Measurements from ENCODE around the gene LAMA1. TPM values are rescaled to one million over a fixed set of nuclear protein-coding genes. Genes with fewer than 3 reads are reported as not detected.
A peak's percentile ranks its signal among the peaks of the same experiment; 100 is the strongest.

LAMA1 gene
- polyA plus RNA-seq, 1 experiment: 26.0 TPM

DNA sequence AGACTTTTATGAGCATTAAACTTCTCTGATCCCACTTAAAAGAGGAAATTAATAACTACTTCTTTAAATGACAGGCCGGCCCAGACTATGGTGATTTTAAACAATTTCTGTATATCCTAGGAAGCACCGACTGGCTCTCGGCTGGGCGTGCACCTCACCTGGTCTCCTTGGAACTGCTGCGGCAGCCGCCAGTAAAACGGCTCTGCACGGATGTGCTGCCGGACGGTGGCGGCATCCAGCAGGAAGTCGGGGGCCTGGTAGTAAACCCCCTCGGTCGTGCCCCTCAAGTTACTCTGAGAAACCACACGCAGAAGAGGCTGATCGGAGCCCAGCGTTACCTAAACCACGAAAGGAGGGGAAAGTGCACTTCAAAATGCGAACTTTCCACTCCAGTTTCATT, 106.5 kb downstream of the LAMA1 start:
- CTCF ChIA-PET: interaction anchor here (0.7 to 1.4 kb wide), 2 partner anchors 27 to 166 kb away, joined by 4 to 6 read pairs; no protein-coding TSS in a partner anchor
- TF ChIP-seq, protein P1, sequence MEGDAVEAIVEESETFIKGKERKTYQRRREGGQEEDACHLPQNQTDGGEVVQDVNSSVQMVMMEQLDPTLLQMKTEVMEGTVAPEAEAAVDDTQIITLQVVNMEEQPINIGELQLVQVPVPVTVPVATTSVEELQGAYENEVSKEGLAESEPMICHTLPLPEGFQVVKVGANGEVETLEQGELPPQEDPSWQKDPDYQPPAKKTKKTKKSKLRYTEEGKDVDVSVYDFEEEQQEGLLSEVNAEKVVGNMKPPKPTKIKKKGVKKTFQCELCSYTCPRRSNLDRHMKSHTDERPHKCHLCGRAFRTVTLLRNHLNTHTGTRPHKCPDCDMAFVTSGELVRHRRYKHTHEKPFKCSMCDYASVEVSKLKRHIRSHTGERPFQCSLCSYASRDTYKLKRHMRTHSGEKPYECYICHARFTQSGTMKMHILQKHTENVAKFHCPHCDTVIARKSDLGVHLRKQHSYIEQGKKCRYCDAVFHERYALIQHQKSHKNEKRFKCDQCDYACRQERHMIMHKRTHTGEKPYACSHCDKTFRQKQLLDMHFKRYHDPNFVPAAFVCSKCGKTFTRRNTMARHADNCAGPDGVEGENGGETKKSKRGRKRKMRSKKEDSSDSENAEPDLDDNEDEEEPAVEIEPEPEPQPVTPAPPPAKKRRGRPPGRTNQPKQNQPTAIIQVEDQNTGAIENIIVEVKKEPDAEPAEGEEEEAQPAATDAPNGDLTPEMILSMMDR (IDR thresholded peaks at IDR 0.05; ENCODE audit: low read depth, low read length): no peak
- no peak overlapping the region for H3K27ac ChIP-seq (ENCODE audit: low read depth, low read length)
- no peaks in the 10 kb centered on the region for H3K27me3 ChIP-seq (ENCODE audit: control insufficient read depth, insufficient read depth, low read length)
- POLR2A ChIA-PET: no interaction called here
- no peak overlapping the region for H3K4me3 ChIP-seq (ENCODE audit: low read depth, low read length)
- no peak for DNase-seq (ENCODE audit: low read depth, low spot score)
- no peaks in the 10 kb centered on the region; the same call in 1 of the 2 replicates for H3K9me3 ChIP-seq (ENCODE audit: control insufficient read depth, insufficient read depth, low read length)

DNA sequence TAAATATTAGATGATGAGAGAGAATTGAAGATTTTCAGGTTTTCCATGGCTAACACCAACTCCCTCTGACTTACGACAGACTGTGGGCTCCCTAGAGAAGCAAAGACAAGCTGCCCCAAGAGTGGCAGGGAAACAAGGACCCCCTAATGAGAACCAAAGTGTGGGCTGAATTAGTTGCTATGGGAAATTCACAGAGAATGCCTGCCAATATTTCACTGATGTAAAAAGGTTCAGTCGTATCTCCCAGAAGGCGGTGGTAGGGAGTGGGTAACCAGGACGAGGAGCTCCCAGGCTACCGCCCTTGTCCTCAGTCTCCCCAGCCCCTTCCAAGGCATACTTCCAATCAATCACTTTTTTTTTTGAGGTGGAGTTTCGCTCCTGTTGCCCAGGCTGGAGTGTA, 113.6 kb downstream of the LAMA1 start:
- H3K9me3 ChIP-seq (ENCODE audit: control insufficient read depth, insufficient read depth, low read length): no peaks in the 10 kb centered on the region
- POLR2A ChIA-PET: no interaction called here
- no peaks in the 10 kb centered on the region for H3K27me3 ChIP-seq (ENCODE audit: control insufficient read depth, insufficient read depth, low read length)
- TF ChIP-seq, protein P1 (IDR thresholded peaks at IDR 0.05; ENCODE audit: low read depth, low read length): no peak
- no peak overlapping the region for H3K4me3 ChIP-seq (ENCODE audit: low read depth, low read length)
- no peak overlapping the region for H3K27ac ChIP-seq (ENCODE audit: low read depth, low read length)
- no peak for DNase-seq (ENCODE audit: low read depth, low spot score)
- CTCF ChIA-PET: no interaction called here

DNA sequence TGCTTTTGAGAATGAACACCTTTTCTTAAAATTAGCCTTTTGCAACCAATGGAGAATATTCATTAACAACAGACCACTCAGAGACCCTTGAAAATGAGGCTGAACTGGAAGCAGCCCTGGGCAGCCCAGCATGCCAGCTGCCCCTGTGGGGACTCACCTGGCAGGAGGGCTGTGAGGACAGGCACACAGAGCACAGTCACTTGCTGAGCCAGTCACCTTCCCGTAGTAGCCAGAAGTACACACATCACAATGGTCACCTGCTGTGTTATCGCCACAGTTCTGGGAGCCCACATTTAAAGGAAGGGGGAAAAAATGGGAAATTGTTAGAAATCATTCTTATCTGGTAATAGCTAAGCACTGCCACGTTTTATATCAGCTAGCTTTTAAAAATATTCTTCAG, 115.5 kb downstream of the LAMA1 start:
- Histone ChIP-seq H3K27me3 (ENCODE audit: control insufficient read depth, insufficient read depth, low read length) (no peaks in the 10 kb centered on the region), H3K9me3 (ENCODE audit: control insufficient read depth, insufficient read depth, low read length) (no peaks in the 10 kb centered on the region), H3K27ac (ENCODE audit: low read depth, low read length) (no peak overlapping the region), H3K4me3 (ENCODE audit: low read depth, low read length) (no peak overlapping the region)
- POLR2A ChIA-PET: no interaction called here
- no peak for DNase-seq (ENCODE audit: low read depth, low spot score)
- TF ChIP-seq, protein P1 (IDR thresholded peaks at IDR 0.05; ENCODE audit: low read depth, low read length): no peak
- CTCF ChIA-PET: interaction anchor here (1.1 kb wide), 1 partner anchor 175 kb away, joined by 3 read pairs; no protein-coding TSS in a partner anchor

DNA sequence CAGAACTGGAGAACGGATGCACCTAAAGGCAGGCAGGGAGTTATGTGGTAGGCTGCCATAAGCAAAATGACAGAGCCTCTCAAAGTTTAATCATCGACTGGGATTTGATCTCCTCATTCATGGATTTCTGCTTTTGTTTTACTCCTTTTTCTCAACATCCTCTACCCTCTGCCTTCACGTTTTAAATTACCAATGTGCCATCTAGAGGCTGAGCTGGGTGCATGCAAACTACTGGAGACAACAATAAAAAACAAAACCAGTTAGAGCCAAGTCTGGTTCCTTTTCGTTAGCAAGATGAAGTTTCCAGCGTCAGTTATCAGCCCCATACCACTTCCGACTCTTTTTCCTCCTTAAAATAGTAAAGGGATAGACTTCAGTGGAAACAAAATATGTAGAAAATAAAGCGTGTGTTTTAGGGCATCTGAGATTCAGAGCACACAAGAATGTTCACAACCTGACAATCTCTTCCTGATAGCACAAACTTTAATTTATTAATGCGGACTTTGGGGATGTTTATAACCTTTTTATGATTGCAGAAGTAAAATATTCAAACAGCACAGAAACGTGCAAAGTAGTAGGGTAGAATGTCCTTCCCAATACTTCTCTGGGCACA, 117.0 kb downstream of the LAMA1 start:
- H3K4me3 ChIP-seq (ENCODE audit: low read depth, low read length): no peak overlapping the region
- H3K27me3 ChIP-seq (ENCODE audit: control insufficient read depth, insufficient read depth, low read length): no peaks in the 10 kb centered on the region
- TF ChIP-seq, protein P1 (IDR thresholded peaks at IDR 0.05; ENCODE audit: low read depth, low read length): peak; percentile 46
- POLR2A ChIA-PET: no interaction called here
- CTCF ChIA-PET: interaction anchor here (0.6 to 2.3 kb wide), 5 partner anchors 38 to 458 kb away, joined by 3 to 13 read pairs (median 4); no protein-coding TSS in a partner anchor
- no peak for DNase-seq (ENCODE audit: low read depth, low spot score)
- H3K27ac ChIP-seq (ENCODE audit: low read depth, low read length): no peak overlapping the region
- H3K9me3 ChIP-seq (ENCODE audit: control insufficient read depth, insufficient read depth, low read length): no peaks in the 10 kb centered on the region

DNA sequence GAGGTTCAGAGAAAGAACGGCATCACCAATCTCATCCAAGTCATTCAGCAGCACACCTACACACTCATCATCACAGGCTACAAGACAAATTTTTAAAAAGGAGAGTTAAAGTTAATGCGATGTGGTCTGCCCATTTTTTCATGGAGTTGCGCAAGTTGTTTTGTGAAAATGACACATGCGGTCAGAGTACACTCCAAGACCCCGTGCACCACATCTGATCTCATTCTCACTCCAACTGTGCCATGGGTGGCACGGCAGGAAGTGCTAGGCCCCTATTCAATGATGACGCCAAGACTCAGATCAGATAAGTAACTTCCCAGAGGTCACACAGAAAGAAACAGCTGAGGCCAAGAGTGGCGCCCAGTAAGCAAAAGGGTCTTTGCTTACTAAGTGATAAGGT, 119.8 kb downstream of the LAMA1 start:
- CTCF ChIA-PET: interaction anchor here (0.5 kb wide), 1 partner anchor 179 kb away, joined by 9 read pairs; no protein-coding TSS in a partner anchor
- Histone ChIP-seq H3K4me3 (ENCODE audit: low read depth, low read length) (no peak overlapping the region), H3K27me3 (ENCODE audit: control insufficient read depth, insufficient read depth, low read length) (no peaks in the 10 kb centered on the region), H3K9me3 (ENCODE audit: control insufficient read depth, insufficient read depth, low read length) (no peaks in the 10 kb centered on the region), H3K27ac (ENCODE audit: low read depth, low read length) (no peak overlapping the region)
- DNase-seq (ENCODE audit: low read depth, low spot score): no peak
- TF ChIP-seq, protein P1 (IDR thresholded peaks at IDR 0.05; ENCODE audit: low read depth, low read length): no peak
- POLR2A ChIA-PET: no interaction called here
